ENCODE measurements around the gene CLEC5A.
"Not testable (repeated sequence)": the region's sequence is repeated elsewhere in the genome, so short reads cannot be mapped to it uniquely, and the experiment has no call there.

The CLEC5A gene

DNA sequence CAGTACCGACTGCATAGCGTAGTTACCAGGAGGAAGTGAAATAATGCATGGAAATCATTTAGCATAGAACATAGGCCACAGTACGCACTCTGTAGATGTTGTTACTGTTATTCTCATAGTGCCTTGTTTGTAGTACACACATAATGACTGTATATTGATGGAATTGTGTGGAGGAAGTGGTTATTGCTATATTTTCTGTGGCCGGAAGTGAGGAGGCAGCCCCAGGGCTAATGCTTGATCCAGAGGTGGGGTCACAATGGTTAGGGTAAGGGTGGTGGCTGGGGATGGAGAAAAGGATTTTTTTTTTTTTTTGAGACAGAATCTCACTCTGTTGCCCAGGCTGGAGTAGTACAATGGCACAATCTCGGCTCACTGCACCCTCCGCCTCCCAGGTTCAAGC lies 44.4 kb upstream of the CLEC5A start:
- Histone ChIP-seq H3K4me2 (ENCODE audit: insufficient read depth, low read length, poor library complexity, severe bottlenecking) (no peak overlapping the region), H4K91ac (ENCODE audit: low read depth, low read length, poor library complexity) (no peak overlapping the region), H3K4ac (ENCODE audit: low read length) (no peak overlapping the region), H3K18ac (ENCODE audit: low read length) (no peak overlapping the region), H3K4me1 (ENCODE audit: control insufficient read depth in 2 of 2, insufficient read depth in 1 of 2, low read depth in 1 of 2, low read length in 2 of 2) (no peaks in the 10 kb centered on the region), H2BK12ac (ENCODE audit: low read length) (no peak overlapping the region), H3K27me3 (ENCODE audit: control insufficient read depth in 3 of 3, insufficient read depth in 3 of 3, low read depth in 1 of 3, low read length in 3 of 3) (no peaks in the 10 kb centered on the region), H2AK5ac (ENCODE audit: low read depth, low read length) (no peak overlapping the region), H4K8ac (ENCODE audit: low read depth, low read length) (no peak overlapping the region), H2BK5ac (ENCODE audit: low read length) (no peak overlapping the region), H2BK120ac (ENCODE audit: low read depth, low read length) (no peak overlapping the region), H3K4me3 (ENCODE audit: low read length in 2 of 2) (no peak overlapping the region), H2AFZ (ENCODE audit: low read length) (no peak overlapping the region), H2BK15ac (ENCODE audit: low read length) (no peak overlapping the region), H3K14ac (ENCODE audit: low read length) (no peak overlapping the region), H3K36me3 (replicated peaks in 1 of 2; ENCODE audit: control insufficient read depth in 2 of 2, insufficient read depth in 2 of 2, low read length in 2 of 2) (no peaks in the 10 kb centered on the region), H3K23ac (ENCODE audit: low read depth, low read length, poor library complexity) (no peak overlapping the region), H3K9me3 (replicated peaks in 1 of 2; ENCODE audit: control insufficient read depth in 2 of 2, insufficient read depth in 1 of 2, low read depth in 1 of 2, low read length in 2 of 2) (no peaks in the 10 kb centered on the region), H3K79me1 (ENCODE audit: low read depth, low read length) (no peaks in the 10 kb centered on the region), H3K9ac (ENCODE audit: low read depth, low read length, poor library complexity) (no peak overlapping the region), H3K27ac (replicated peaks; ENCODE audit: low read length) (no peak overlapping the region)
- WGBS, 2 donors (ENCODE audit: extremely low coverage in 2 of 2, insufficient read length in 2 of 2, insufficient replicate concordance in 1 of 2), result no CpG with 5 or more reads among the region's 6 CpGs
- no peak for DNase-seq (ENCODE audit: low spot score)

DNA sequence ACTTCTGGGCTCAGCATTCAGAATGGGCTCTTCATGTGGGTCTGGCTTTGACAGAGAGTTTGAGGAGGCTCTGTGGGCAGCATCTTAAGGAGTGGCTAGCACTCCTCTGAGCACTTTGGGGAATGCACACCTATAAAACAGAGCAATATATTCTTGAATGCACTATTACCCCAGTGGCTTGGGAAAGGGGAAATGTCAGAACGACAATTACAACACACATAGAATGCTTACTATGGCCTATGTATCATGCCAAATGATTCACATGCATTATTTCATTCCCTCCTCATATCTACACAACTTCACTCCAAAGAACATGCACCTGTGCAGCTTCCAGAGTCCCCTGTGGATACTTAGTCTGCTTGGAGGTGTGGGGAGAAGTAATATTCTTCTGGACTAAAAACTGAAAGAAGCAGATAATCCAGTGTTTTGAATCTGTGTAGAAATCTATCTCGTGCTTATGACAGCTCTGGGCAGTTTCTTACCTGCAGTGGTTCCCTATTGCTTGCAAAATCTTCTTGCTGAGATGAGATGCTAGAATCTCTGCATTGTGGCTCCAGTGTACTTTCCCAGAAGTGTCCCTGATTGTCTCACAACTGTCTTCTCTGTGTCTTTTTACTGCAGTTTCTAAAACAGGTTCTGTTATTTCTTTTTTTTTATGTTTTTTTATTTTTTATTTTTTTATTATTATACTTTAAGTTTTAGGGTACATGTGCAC lies 43.4 kb upstream of the CLEC5A start:
- Histone ChIP-seq H3K23ac (ENCODE audit: low read depth, low read length, poor library complexity) (no peak overlapping the region), H3K36me3 (replicated peaks in 1 of 2; ENCODE audit: control insufficient read depth in 2 of 2, insufficient read depth in 2 of 2, low read length in 2 of 2) (no peaks in the 10 kb centered on the region), H3K18ac (ENCODE audit: low read length) (no peak overlapping the region), H2BK15ac (ENCODE audit: low read length) (no peak overlapping the region), H2AK5ac (ENCODE audit: low read depth, low read length) (no peak overlapping the region), H2BK12ac (ENCODE audit: low read length) (no peak overlapping the region), H3K4me2 (ENCODE audit: insufficient read depth, low read length, poor library complexity, severe bottlenecking) (no peak overlapping the region), H3K27me3 (ENCODE audit: control insufficient read depth in 3 of 3, insufficient read depth in 3 of 3, low read depth in 1 of 3, low read length in 3 of 3) (no peaks in the 10 kb centered on the region), H3K4me1 (ENCODE audit: control insufficient read depth in 2 of 2, insufficient read depth in 1 of 2, low read depth in 1 of 2, low read length in 2 of 2) (no peaks in the 10 kb centered on the region), H4K8ac (ENCODE audit: low read depth, low read length) (no peak overlapping the region), H3K4me3 (ENCODE audit: low read length in 2 of 2) (no peak overlapping the region), H4K91ac (ENCODE audit: low read depth, low read length, poor library complexity) (no peak overlapping the region), H3K79me1 (ENCODE audit: low read depth, low read length) (no peaks in the 10 kb centered on the region), H2BK5ac (ENCODE audit: low read length) (no peak overlapping the region), H3K4ac (ENCODE audit: low read length) (no peak overlapping the region), H3K27ac (replicated peaks; ENCODE audit: low read length) (no peak overlapping the region), H2BK120ac (ENCODE audit: low read depth, low read length) (no peak overlapping the region), H3K9ac (ENCODE audit: low read depth, low read length, poor library complexity) (no peak overlapping the region), H3K9me3 (replicated peaks in 1 of 2; ENCODE audit: control insufficient read depth in 2 of 2, insufficient read depth in 1 of 2, low read depth in 1 of 2, low read length in 2 of 2) (no peaks in the 10 kb centered on the region), H3K14ac (ENCODE audit: low read length) (no peak overlapping the region), H2AFZ (ENCODE audit: low read length) (no peak overlapping the region)
- no CpG with 5 or more reads among the region's 2 CpGs for WGBS, 2 donors (ENCODE audit: extremely low coverage in 2 of 2, insufficient read length in 2 of 2, insufficient replicate concordance in 1 of 2)
- no peak for DNase-seq (ENCODE audit: low spot score)

DNA sequence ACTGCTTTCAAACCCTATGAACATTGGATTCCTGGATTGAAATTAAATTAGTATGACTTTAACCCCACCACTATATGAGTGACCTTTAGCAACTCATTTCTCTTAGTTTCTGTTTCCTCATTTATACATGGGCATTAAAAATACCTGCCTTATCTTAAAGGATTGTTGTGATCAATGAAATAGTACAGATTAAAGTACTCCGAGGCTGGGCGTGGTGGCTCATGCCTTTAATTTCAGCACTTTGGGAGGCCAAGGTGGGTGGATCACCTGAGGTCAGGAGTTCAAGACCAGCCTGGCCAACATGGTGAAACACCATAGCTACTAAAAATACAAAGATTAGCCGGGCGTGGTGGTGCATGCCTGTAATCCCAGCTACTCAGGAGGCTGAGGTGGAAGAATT lies 41.0 kb upstream of the CLEC5A start:
- not testable (repeated sequence) for H3K4me1 ChIP-seq (ENCODE audit: control insufficient read depth in 2 of 2, insufficient read depth in 1 of 2, low read depth in 1 of 2, low read length in 2 of 2); H3K27me3 ChIP-seq (ENCODE audit: control insufficient read depth in 3 of 3, insufficient read depth in 3 of 3, low read depth in 1 of 3, low read length in 3 of 3); H2BK15ac ChIP-seq (ENCODE audit: low read length); H3K18ac ChIP-seq (ENCODE audit: low read length); H3K23ac ChIP-seq (ENCODE audit: low read depth, low read length, poor library complexity); H4K91ac ChIP-seq (ENCODE audit: low read depth, low read length, poor library complexity); H3K4ac ChIP-seq (ENCODE audit: low read length); H3K79me1 ChIP-seq (ENCODE audit: low read depth, low read length); H2BK5ac ChIP-seq (ENCODE audit: low read length); H3K4me3 ChIP-seq (ENCODE audit: low read length in 2 of 2); H3K9ac ChIP-seq (ENCODE audit: low read depth, low read length, poor library complexity); H3K14ac ChIP-seq (ENCODE audit: low read length); H2BK12ac ChIP-seq (ENCODE audit: low read length); H2BK120ac ChIP-seq (ENCODE audit: low read depth, low read length); H3K27ac ChIP-seq (replicated peaks; ENCODE audit: low read length); DNase-seq (ENCODE audit: low spot score); H3K9me3 ChIP-seq (replicated peaks in 1 of 2; ENCODE audit: control insufficient read depth in 2 of 2, insufficient read depth in 1 of 2, low read depth in 1 of 2, low read length in 2 of 2); H3K4me2 ChIP-seq (ENCODE audit: insufficient read depth, low read length, poor library complexity, severe bottlenecking); H3K36me3 ChIP-seq (replicated peaks in 1 of 2; ENCODE audit: control insufficient read depth in 2 of 2, insufficient read depth in 2 of 2, low read length in 2 of 2); H4K8ac ChIP-seq (ENCODE audit: low read depth, low read length); H2AFZ ChIP-seq (ENCODE audit: low read length); H2AK5ac ChIP-seq (ENCODE audit: low read depth, low read length)
- no CpG with 5 or more reads among the region's 4 CpGs for WGBS, 2 donors (ENCODE audit: extremely low coverage in 2 of 2, insufficient read length in 2 of 2, insufficient replicate concordance in 1 of 2)

DNA sequence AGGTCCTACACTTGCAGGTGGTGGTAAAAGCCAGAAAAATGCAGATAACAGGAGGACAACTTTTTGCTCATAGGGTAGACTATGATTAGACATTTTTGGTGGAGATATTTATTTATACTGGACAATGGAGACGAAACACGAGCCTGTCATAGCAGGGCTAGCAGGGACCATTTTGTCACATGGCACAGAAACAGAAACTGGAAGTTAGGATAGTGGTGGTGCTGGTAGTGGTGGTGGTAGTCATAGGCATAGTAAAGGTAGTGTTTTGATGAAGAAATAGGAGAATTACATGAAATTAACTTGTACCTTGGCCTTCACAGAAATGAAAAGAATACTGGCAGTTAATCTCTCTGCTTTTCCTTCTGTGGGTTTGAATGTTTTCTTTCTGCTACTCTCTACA lies 40.1 kb upstream of the CLEC5A start:
- Histone ChIP-seq H3K36me3 (replicated peaks in 1 of 2; ENCODE audit: control insufficient read depth in 2 of 2, insufficient read depth in 2 of 2, low read length in 2 of 2) (no peaks in the 10 kb centered on the region), H3K4me1 (ENCODE audit: control insufficient read depth in 2 of 2, insufficient read depth in 1 of 2, low read depth in 1 of 2, low read length in 2 of 2) (no peaks in the 10 kb centered on the region), H3K4ac (ENCODE audit: low read length) (no peak overlapping the region), H3K4me3 (ENCODE audit: low read length in 2 of 2) (no peak overlapping the region), H3K27ac (replicated peaks; ENCODE audit: low read length) (no peak overlapping the region), H2AFZ (ENCODE audit: low read length) (no peak overlapping the region), H3K14ac (ENCODE audit: low read length) (no peak overlapping the region), H2BK5ac (ENCODE audit: low read length) (no peak overlapping the region), H3K23ac (ENCODE audit: low read depth, low read length, poor library complexity) (no peak overlapping the region), H2AK5ac (ENCODE audit: low read depth, low read length) (no peak overlapping the region), H3K79me1 (ENCODE audit: low read depth, low read length) (no peaks in the 10 kb centered on the region), H3K18ac (ENCODE audit: low read length) (no peak overlapping the region), H3K4me2 (ENCODE audit: insufficient read depth, low read length, poor library complexity, severe bottlenecking) (no peak overlapping the region), H3K27me3 (ENCODE audit: control insufficient read depth in 3 of 3, insufficient read depth in 3 of 3, low read depth in 1 of 3, low read length in 3 of 3) (no peaks in the 10 kb centered on the region), H3K9me3 (replicated peaks in 1 of 2; ENCODE audit: control insufficient read depth in 2 of 2, insufficient read depth in 1 of 2, low read depth in 1 of 2, low read length in 2 of 2) (no peaks in the 10 kb centered on the region), H2BK120ac (ENCODE audit: low read depth, low read length) (no peak overlapping the region), H3K9ac (ENCODE audit: low read depth, low read length, poor library complexity) (no peak overlapping the region), H4K8ac (ENCODE audit: low read depth, low read length) (no peak overlapping the region), H4K91ac (ENCODE audit: low read depth, low read length, poor library complexity) (no peak overlapping the region), H2BK15ac (ENCODE audit: low read length) (no peak overlapping the region), H2BK12ac (ENCODE audit: low read length) (no peak overlapping the region)
- no peak for DNase-seq (ENCODE audit: low spot score)
- no CpG with 5 or more reads among the region's 2 CpGs for WGBS, 2 donors (ENCODE audit: extremely low coverage in 2 of 2, insufficient read length in 2 of 2, insufficient replicate concordance in 1 of 2)

Measured in neuronal stem cell (in vitro differentiated cells).